DND-41 (cell line): ENCODE results near the gene NRXN2.

Source experiments
- CTCF ChIP-seq: IDR thresholded peaks from 2 replicates; pipeline ENCODE4 v1.5.1; 2012; ENCODE audit warnings: borderline replicate concordance, low read length, moderate library complexity, mild to moderate bottlenecking; ENCODE audit not compliant: poor library complexity, severe bottlenecking; ENCODE audit errors: extremely low read depth
- EZH2 ChIP-seq: IDR thresholded peaks from 3 replicates; pipeline ENCODE4 v1.6.1; 2012; ENCODE audit warnings: borderline replicate concordance, low read depth, mild to moderate bottlenecking, moderate library complexity, low read length, inconsistent platforms; ENCODE audit not compliant: severe bottlenecking

GRCh38 chr11:64762674-64763525, 39.9 kb upstream of the NRXN2 start:
- TF ChIP-seq CTCF (no peak), EZH2 (no peak)
